ENCODE results near the gene SEC63. TPM values are rescaled to one million over a fixed set of nuclear protein-coding genes. Genes with fewer than 3 reads are reported as not detected.

SEC63 gene
- total RNA-seq, 1 experiment from 2014 or later, result 86.2 TPM

GRCh38 chr6:107841275-107841670 is 116.7 kb downstream of the SEC63 start:
- no peak overlapping the region for H3K56ac ChIP-seq (ENCODE audit: insufficient read length, low read depth, low read length)
- Mint-ChIP-seq H3K9me3 (no peaks in the 10 kb centered on the region), H3K36me3 (ENCODE audit: insufficient read depth in 1 of 3, low read depth in 3 of 3) (no peaks in the 10 kb centered on the region), H3K27me3 (ENCODE audit: low read depth) (no peaks in the 10 kb centered on the region; the same call in 1 of the 2 replicates), H3K27ac (no peak overlapping the region), H3K4me3 (no peak overlapping the region), H3K4me1 (peaks cover 4% of the 10 kb centered on the region in 2 experiments)
- H3K23me2 ChIP-seq (ENCODE audit: insufficient read length, low read depth, low read length, poor library complexity, severe bottlenecking), result no peaks in the 10 kb centered on the region
- H3K27ac ChIP-seq (ENCODE audit: insufficient read length, low read depth, low read length), result no peak overlapping the region
- H2AFZ ChIP-seq (ENCODE audit: low read length), result no peak overlapping the region
- no peak overlapping the region for H3K14ac ChIP-seq (ENCODE audit: insufficient read depth, low read length)
- H4K8ac ChIP-seq (replicated peaks; ENCODE audit: insufficient read length, low read depth, low read length), result no peak overlapping the region
- no peak overlapping the region for H3K4ac ChIP-seq (ENCODE audit: low read depth, low read length)
- H3K4me1 ChIP-seq (ENCODE audit: insufficient read depth, low read length), result no peaks in the 10 kb centered on the region
- no peak overlapping the region for H2BK12ac ChIP-seq (ENCODE audit: insufficient read length, low read depth, low read length)
- no CpG with 5 or more reads among the region's 5 CpGs for WGBS (ENCODE audit: extremely low coverage, insufficient read length, low lambda C conversion rate)
- no peak overlapping the region for H3K18ac ChIP-seq (ENCODE audit: insufficient read length, low read depth, low read length)
- H3K23ac ChIP-seq (ENCODE audit: insufficient read length, low read depth, low read length), result no peak overlapping the region
- H2BK5ac ChIP-seq (ENCODE audit: insufficient read length, low read length), result no peak overlapping the region
- no peaks in the 10 kb centered on the region for H3K9me3 ChIP-seq (ENCODE audit: control insufficient read depth, low read depth, low read length)
- no peaks in the 10 kb centered on the region for H3K79me1 ChIP-seq (ENCODE audit: insufficient read depth, low read depth, low read length, poor library complexity, severe bottlenecking)
- no peak overlapping the region for H2BK15ac ChIP-seq (ENCODE audit: low read depth, low read length)
- no peak overlapping the region for H4K5ac ChIP-seq (ENCODE audit: insufficient read length, low read depth, low read length)
- H2BK20ac ChIP-seq (ENCODE audit: low read depth, low read length, poor library complexity, severe bottlenecking), result no peak overlapping the region
- no peak overlapping the region for H3T11ph ChIP-seq (ENCODE audit: low read length)
- no peak for TF ChIP-seq CTCF (conservative IDR thresholded peaks at IDR 0.05)
- no peak for DNase-seq
- no peaks in the 10 kb centered on the region for H3K79me2 ChIP-seq (ENCODE audit: insufficient read depth, low read length)
- H2AK5ac ChIP-seq (ENCODE audit: insufficient read length, low read length), result no peak overlapping the region
- no peaks in the 10 kb centered on the region for H4K20me1 ChIP-seq (ENCODE audit: control insufficient read depth, insufficient read depth, insufficient read length)
- no peak overlapping the region for H4K91ac ChIP-seq (ENCODE audit: insufficient read length, low read depth, low read length)
- H3K27me3 ChIP-seq (ENCODE audit: insufficient read depth, low read length), result no peaks in the 10 kb centered on the region
- no peak overlapping the region for H3K9ac ChIP-seq (ENCODE audit: extremely low read depth, insufficient read length, low read length)
- no peak overlapping the region for H2BK120ac ChIP-seq (ENCODE audit: low read depth, low read length, poor library complexity, severe bottlenecking)
- H3K4me2 ChIP-seq (ENCODE audit: insufficient read depth, insufficient read length, low read length), result no peak overlapping the region

Data from H9 (cell line).